Kidney epithelial cell (primary cell): ENCODE measurements around the gene CAMTA1. TPM values are rescaled to one million over a fixed set of nuclear protein-coding genes. Genes with fewer than 3 reads are reported as not detected.
"Not testable (repeated sequence)": the region's sequence is repeated elsewhere in the genome, so short reads cannot be mapped to it uniquely, and the experiment has no call there.

Experiments used
- DNase-seq: peaks from one replicate; pipeline ENCODE4 v3.0.0-alpha.2; 2010; ENCODE audit warnings: low read depth
- H3K27me3 ChIP-seq: 2 replicates; pipeline ENCODE4 v1.6.0; 2011; ENCODE audit warnings: low read length; ENCODE audit not compliant: control insufficient read depth, insufficient read depth
- H3K36me3 ChIP-seq: 2 replicates; pipeline ENCODE4 v1.5.1; 2011; ENCODE audit warnings: low read length; ENCODE audit not compliant: control insufficient read depth, insufficient read depth
- H3K4me3 ChIP-seq: 2 replicates; pipeline ENCODE4 v1.5.1; 2011; ENCODE audit warnings: low read depth, mild to moderate bottlenecking, control low read depth, low read length
- CTCF ChIP-seq: IDR thresholded peaks from 2 replicates; pipeline ENCODE4 v1.5.1; 2011; ENCODE audit warnings: mild to moderate bottlenecking, moderate library complexity, low read length, control low read depth, inconsistent platforms; ENCODE audit not compliant: insufficient read depth, poor library complexity, severe bottlenecking
- total RNA-seq: library from RNA; depleted of rRNA; stranded (reverse); fragments of >200 nt; gene quantifications from 2 replicates; pipeline ENCODE4 v1.2.3, GENCODE V29; 2015

The CAMTA1 gene
- total RNA-seq, 1 donor from 2014 or later, result 76.5 TPM

DNA sequence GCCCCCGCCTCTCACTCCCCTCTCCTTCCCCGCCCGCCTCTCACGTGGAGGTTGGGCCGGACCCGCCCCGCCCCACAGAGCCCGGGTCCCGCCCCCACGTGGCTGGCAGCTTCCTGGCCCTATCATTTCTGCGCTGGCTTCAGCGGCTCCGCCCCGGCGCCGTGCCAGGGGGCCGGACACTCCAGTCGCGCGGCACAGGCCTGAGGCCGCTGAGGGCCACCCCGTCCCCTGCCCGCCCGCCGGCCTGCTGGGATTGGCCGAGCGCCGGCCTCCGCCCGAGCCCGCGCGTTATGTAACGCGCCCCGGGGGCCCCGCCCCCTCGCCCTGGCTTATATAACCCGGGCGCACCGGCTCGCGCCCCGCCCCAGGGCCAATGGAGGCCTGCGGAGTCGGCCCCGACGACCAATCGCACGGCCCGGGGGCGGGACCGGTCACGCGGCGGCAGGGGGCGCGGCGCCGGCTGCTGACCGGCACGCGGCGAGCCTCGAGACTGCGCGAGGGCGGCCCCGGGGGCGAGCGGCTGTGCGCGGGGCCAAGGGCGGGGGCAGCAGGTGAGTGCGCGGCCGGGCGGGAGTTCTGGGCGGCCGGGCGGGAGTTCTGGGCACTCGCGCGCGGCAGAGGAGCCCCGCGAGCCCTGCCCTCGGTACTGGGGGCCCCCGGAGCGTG, 998.7 kb downstream of the CAMTA1 start, which contains the start of gene PER3:
PER3 (plus strand) TSS at position 466 of the 666 bp plus-strand sequence. CDS start 587 bp downstream, outside the sequence.
- Histone ChIP-seq H3K36me3 (no peaks in the 10 kb centered on the region), H3K27me3 (no peaks in the 10 kb centered on the region), H3K4me3 (peak within 1 kb of the TSS; percentile 55)
- TF ChIP-seq CTCF, result no peak
- peak; percentile 80 for DNase-seq

GRCh38 chr1:7784492-7785071, 999.3 kb downstream of the CAMTA1 start:
- Histone ChIP-seq H3K27me3 (no peaks in the 10 kb centered on the region), H3K4me3 (peak overlapping the region; percentile 39)
- TF ChIP-seq CTCF, result no peak

DNA sequence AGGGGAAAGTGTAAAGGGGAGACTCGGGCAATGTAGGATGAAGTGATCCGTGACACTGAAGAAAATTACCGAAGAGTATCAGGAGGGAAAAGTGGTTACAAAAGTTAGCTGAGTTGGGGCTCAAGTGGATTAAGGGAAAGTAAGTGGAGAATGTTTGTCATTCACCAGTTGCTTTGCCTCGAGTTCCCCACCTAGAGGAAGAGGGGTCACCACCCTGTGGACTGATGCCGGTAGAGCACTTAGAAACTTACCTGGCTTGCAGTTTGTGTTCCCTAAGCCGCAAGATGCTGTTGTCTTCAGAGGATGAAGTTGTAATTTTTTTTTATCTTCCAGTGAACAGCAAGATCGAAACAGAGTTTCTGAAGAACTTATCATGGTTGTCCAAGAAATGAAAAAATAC, 999.9 kb downstream of the CAMTA1 start:
- H3K36me3 ChIP-seq, result no peaks in the 10 kb centered on the region
- TF ChIP-seq CTCF, result no peak
- no peaks in the 10 kb centered on the region for H3K27me3 ChIP-seq
- no peak for DNase-seq
- H3K4me3 ChIP-seq, result no peak overlapping the region

More at GRCh38 chr1:7784492-7785071, 999.3 kb downstream of the CAMTA1 start:
- no peaks in the 10 kb centered on the region for H3K36me3 ChIP-seq
- no peak for DNase-seq

GRCh38 chr1:7786795-7787194, 1001.5 kb downstream of the CAMTA1 start:
- Histone ChIP-seq H3K4me3 (no peak overlapping the region), H3K27me3 (no peaks in the 10 kb centered on the region), H3K36me3 (no peaks in the 10 kb centered on the region)
- no peak for DNase-seq
- no peak for TF ChIP-seq CTCF

DNA sequence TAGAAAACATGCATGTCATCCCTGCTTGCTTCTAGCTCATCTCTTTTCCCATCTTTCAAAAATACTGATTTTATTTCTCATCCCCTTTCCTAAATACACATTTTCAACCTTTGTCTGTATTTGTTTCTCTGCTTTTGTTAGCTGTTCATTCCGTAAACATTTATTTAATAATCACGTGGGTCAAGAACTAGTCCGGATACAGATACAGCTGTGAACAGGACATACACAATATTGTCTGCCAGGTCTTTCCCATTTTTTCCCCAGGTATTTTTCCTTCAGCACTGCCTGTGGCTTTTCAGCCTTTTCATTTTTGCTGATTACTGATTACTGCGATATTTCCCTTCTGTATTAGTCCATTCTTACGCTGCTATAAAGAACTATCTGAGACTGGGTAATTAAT, 1004.6 kb downstream of the CAMTA1 start:
- H3K27me3 ChIP-seq, result no peaks in the 10 kb centered on the region
- no peak overlapping the region for H3K4me3 ChIP-seq
- TF ChIP-seq CTCF, result no peak
- no peaks in the 10 kb centered on the region for H3K36me3 ChIP-seq
- no peak for DNase-seq

- not testable (repeated sequence) for H3K4me3 ChIP-seq, H3K36me3 ChIP-seq, H3K27me3 ChIP-seq, DNase-seq
Measured at GRCh38 chr1:7791027-7791426, 1005.8 kb downstream of the CAMTA1 start.
